AG04450 (cell line): ENCODE data around the gene SPINT3. TPM values are rescaled to one million over a fixed set of nuclear protein-coding genes. Genes with fewer than 3 reads are reported as not detected.

Source experiments
- CTCF ChIA-PET: fragments of 300-600, 350-600 bp; formaldehyde crosslinking; extraction: SDS; loops from one replicate; lab custom pipeline; 2022; ENCODE audit warnings: antibody characterized with exemption, inconsistent platforms; lab: Charles Lee
- POLR2A ChIA-PET: fragments of 350-600 bp; formaldehyde crosslinking; extraction: SDS; loops from one replicate; lab custom pipeline; 2021; ENCODE audit warnings: antibody characterized with exemption, inconsistent platforms; lab: Yijun Ruan, JAX
- DNase-seq: peaks from one replicate; pipeline ENCODE4 v3.0.0-alpha.2; 2011; ENCODE audit warnings: low read depth, low spot score
- H3K27ac ChIP-seq: one replicate; pipeline ENCODE4 v1.5.1; 2012; ENCODE audit warnings: low read depth, low read length, control low read depth
- H3K27me3 ChIP-seq: one replicate; pipeline ENCODE4 v1.6.0; 2012; ENCODE audit warnings: low read length; ENCODE audit not compliant: control insufficient read depth, insufficient read depth
- H3K4me3 ChIP-seq: 2 replicates; pipeline ENCODE4 v1.5.1; 2011; ENCODE audit warnings: mild to moderate bottlenecking, low read depth, low read length, control low read depth
- H3K9me3 ChIP-seq: 2 replicates; pipeline ENCODE4 v1.5.1; 2012; ENCODE audit warnings: low read length; ENCODE audit not compliant: control insufficient read depth, insufficient read depth
- CTCF ChIP-seq: IDR thresholded peaks from 2 replicates; pipeline ENCODE4 v1.5.1; 2011; ENCODE audit warnings: low read depth, low read length, control low read depth, inconsistent platforms
- polyA plus RNA-seq: library from polyadenylated mRNA; depleted of rRNA; stranded (reverse); fragments of >200 nt; gene quantifications from 2 replicates; pipeline ENCODE4 v1.2.3, GENCODE V29; 2011

Gene SPINT3
- polyA plus RNA-seq, 1 experiment: not detected

- Histone ChIP-seq H3K9me3 (no peaks in the 10 kb centered on the region), H3K4me3 (no peak overlapping the region), H3K27ac (no peak overlapping the region), H3K27me3 (peaks cover 9% of the 10 kb centered on the region)
- DNase-seq: no peak
- ChIA-PET POLR2A (no interaction called here), CTCF (no interaction called here)
- no peak for TF ChIP-seq CTCF
Observed at GRCh38 chr20:45495501-45495941, 19.9 kb downstream of the SPINT3 start.

GRCh38 chr20:45489083-45489531 is 26.3 kb downstream of the SPINT3 start:
- Histone ChIP-seq H3K27me3 (peaks cover 14% of the 10 kb centered on the region), H3K27ac (no peak overlapping the region), H3K9me3 (no peaks in the 10 kb centered on the region; the same call in 1 of the 2 replicates), H3K4me3 (no peak overlapping the region)
- CTCF ChIA-PET: no interaction called here
- no peak for DNase-seq
- POLR2A ChIA-PET: no interaction called here
- no peak for TF ChIP-seq CTCF

GRCh38 chr20:45487231-45487635 is 28.2 kb downstream of the SPINT3 start:
- ChIA-PET CTCF (no interaction called here), POLR2A (no interaction called here)
- TF ChIP-seq CTCF: 0 out of 2 replicates have a peak, but pooled peaks have one; percentile 9

GRCh38 chr20:45485388-45485787 is 30.0 kb downstream of the SPINT3 start:
- Histone ChIP-seq H3K27me3 (peaks cover 18% of the 10 kb centered on the region), H3K27ac (no peak overlapping the region), H3K9me3 (no peaks in the 10 kb centered on the region; the same call in 1 of the 2 replicates), H3K4me3 (no peak overlapping the region)
- ChIA-PET POLR2A (no interaction called here), CTCF (interaction anchor here (0.9 to 1.1 kb wide), 2 partner anchors 111 to 123 kb away, joined by 3 read pairs; no protein-coding TSS in a partner anchor)
- TF ChIP-seq CTCF: no peak
- no peak for DNase-seq

More at GRCh38 chr20:45487231-45487635, 28.2 kb downstream of the SPINT3 start:
- Histone ChIP-seq H3K9me3 (no peaks in the 10 kb centered on the region; the same call in 1 of the 2 replicates), H3K27me3 (peaks cover 17% of the 10 kb centered on the region), H3K27ac (no peak overlapping the region), H3K4me3 (no peak overlapping the region)
- DNase-seq: no peak

- Histone ChIP-seq H3K4me3 (no peak overlapping the region), H3K9me3 (no peaks in the 10 kb centered on the region; the same call in 1 of the 2 replicates), H3K27me3 (peaks cover 19% of the 10 kb centered on the region), H3K27ac (no peak overlapping the region)
- CTCF ChIA-PET: interaction anchor here (0.9 to 1.1 kb wide), 2 partner anchors 111 to 122 kb away, joined by 3 read pairs; no protein-coding TSS in a partner anchor
- no peak for DNase-seq
- POLR2A ChIA-PET: no interaction called here
- no peak for TF ChIP-seq CTCF
Observed at GRCh38 chr20:45484676-45485075, 30.7 kb downstream of the SPINT3 start.
